Breast epithelium (tissue), 4 donors: ENCODE results near the gene ANKS1A. TPM values are rescaled to one million over a fixed set of nuclear protein-coding genes. Genes with fewer than 3 reads are reported as not detected.

Experiments
- DNase-seq, 2 donors: peaks; one replicate each; pipeline ENCODE4 v3.0.0-alpha.2; 2019; ENCODE audit warnings: low spot score in 2 of 2
- H3K27ac ChIP-seq, 2 donors: fragments of 200-600 bp; sonication (generic) in 1 of 2; one replicate each; pipeline ENCODE4 v1.5.1; 2016 to 2019; ENCODE audit warnings: mild to moderate bottlenecking in 1 of 2
- H3K27me3 ChIP-seq, 2 donors: fragments of 200-600 bp; sonication (generic) in 1 of 2; one replicate each; pipeline versions ENCODE4 v1.5.1 to v1.6.0; 2017 to 2019; ENCODE audit warnings: control low read depth in 1 of 2, mild to moderate bottlenecking in 1 of 2
- H3K36me3 ChIP-seq: fragments of 200-600 bp; one replicate; pipeline ENCODE4 v1.5.1; 2019
- H3K4me1 ChIP-seq, 2 donors: fragments of 200-600 bp; sonication (generic); one replicate each; pipeline ENCODE4 v1.5.1; 2016 to 2019; ENCODE audit warnings: control low read depth in 1 of 2
- H3K4me3 ChIP-seq, 3 donors: fragments of 200-600 bp; sonication (generic); 1 replicate in 2 of 3; 2 replicates in 1 of 3; pipeline ENCODE4 v1.5.1; 2016 to 2019; ENCODE audit warnings: mild to moderate bottlenecking in 3 of 3, moderate library complexity in 2 of 3
- H3K9me3 ChIP-seq, 2 donors: fragments of 200-600 bp; sonication (generic) in 1 of 2; one replicate each; pipeline ENCODE4 v1.5.1; 2016 to 2019; ENCODE audit warnings: control low read depth in 1 of 2
- CTCF ChIP-seq, 3 donors: fragments of 450-650 bp; IDR thresholded peaks; one replicate each; pipeline ENCODE4 v1.5.1; 2016 to 2017; ENCODE audit warnings: antibody characterized with exemption in 3 of 3, mild to moderate bottlenecking in 3 of 3, moderate library complexity in 3 of 3
- POLR2A ChIP-seq: fragments of 450-650 bp; IDR thresholded peaks from one replicate; pipeline ENCODE4 v1.6.1; 2016; ENCODE audit warnings: antibody characterized with exemption, mild to moderate bottlenecking, moderate library complexity
- POLR2AphosphoS5 ChIP-seq, 3 donors: sonication (generic); formaldehyde crosslinking; IDR thresholded peaks; one replicate each; pipeline ENCODE4 v1.6.1; 2017; ENCODE audit warnings: antibody characterized with exemption in 3 of 3
- intact Hi-C: fragments of 100-400 bp; cut with DNase I; formaldehyde crosslinking; loops from one replicate; pipeline ENCODE4 v1.15.1; 2023; ENCODE audit warnings: low total_unique reads
- total RNA-seq, 3 donors: library from RNA; depleted of rRNA; stranded (reverse); fragments of >200 nt; gene quantifications; one replicate each; pipeline ENCODE4 v1.1.0, GENCODE V29; 2016

The ANKS1A gene
- total RNA-seq, 3 donors from 2014 or later: 18.2 to 26.5 (median 23.4) TPM

GRCh38 chr6:34919651-34920050 is 30.6 kb downstream of the ANKS1A start:
- Histone ChIP-seq H3K9me3 (no peaks in the 10 kb centered on the region), H3K36me3 (no peaks in the 10 kb centered on the region), H3K27ac (no peak overlapping the region), H3K4me3 (no peak overlapping the region), H3K27me3 (no peaks in the 10 kb centered on the region), H3K4me1 (no peaks in the 10 kb centered on the region)
- TF ChIP-seq POLR2A (no peak), POLR2AphosphoS5 (IDR thresholded peaks at IDR 0.05) (no peak), CTCF (IDR thresholded peaks at IDR 0.05) (no peak)
- no peak for DNase-seq
- intact Hi-C loops: no loop called here

- H3K4me3 ChIP-seq: no peak overlapping the region
- intact Hi-C loops: no loop called here
- H3K9me3 ChIP-seq: no peaks in the 10 kb centered on the region
- no peak for DNase-seq
- no peaks in the 10 kb centered on the region for H3K4me1 ChIP-seq
- H3K27ac ChIP-seq: no peak overlapping the region
- TF ChIP-seq CTCF (IDR thresholded peaks at IDR 0.05) (no peak), POLR2A (no peak), POLR2AphosphoS5 (IDR thresholded peaks at IDR 0.05) (no peak)
- no peaks in the 10 kb centered on the region for H3K36me3 ChIP-seq
- no peaks in the 10 kb centered on the region for H3K27me3 ChIP-seq
Observed at GRCh38 chr6:34920097-34920496, 31.0 kb downstream of the ANKS1A start.

GRCh38 chr6:34922177-34922663 is 33.2 kb downstream of the ANKS1A start:
- Histone ChIP-seq H3K36me3 (no peaks in the 10 kb centered on the region), H3K27ac (no peak overlapping the region), H3K4me3 (no peak overlapping the region), H3K4me1 (no peaks in the 10 kb centered on the region), H3K27me3 (no peaks in the 10 kb centered on the region), H3K9me3 (no peaks in the 10 kb centered on the region)
- intact Hi-C loops: no loop called here
- no peak for TF ChIP-seq POLR2A
- no peak for TF ChIP-seq POLR2AphosphoS5 (IDR thresholded peaks at IDR 0.05)
- TF ChIP-seq CTCF (IDR thresholded peaks at IDR 0.05): no peak
- DNase-seq: no peak

GRCh38 chr6:34924831-34925625 is 36.0 kb downstream of the ANKS1A start:
- no peaks in the 10 kb centered on the region for H3K9me3 ChIP-seq
- H3K27ac ChIP-seq: no peak overlapping the region
- intact Hi-C loops: no loop called here
- no peaks in the 10 kb centered on the region for H3K4me1 ChIP-seq
- TF ChIP-seq CTCF (IDR thresholded peaks at IDR 0.05) (no peak), POLR2A (no peak), POLR2AphosphoS5 (IDR thresholded peaks at IDR 0.05) (no peak)
- H3K27me3 ChIP-seq: no peaks in the 10 kb centered on the region
- H3K4me3 ChIP-seq: no peak overlapping the region
- H3K36me3 ChIP-seq: no peaks in the 10 kb centered on the region
- no peak for DNase-seq

- Histone ChIP-seq H3K27ac (no peak overlapping the region), H3K4me1 (no peaks in the 10 kb centered on the region), H3K36me3 (no peaks in the 10 kb centered on the region), H3K4me3 (no peak overlapping the region), H3K9me3 (no peaks in the 10 kb centered on the region), H3K27me3 (no peaks in the 10 kb centered on the region)
- intact Hi-C loops: no loop called here
- TF ChIP-seq POLR2AphosphoS5 (IDR thresholded peaks at IDR 0.05): no peak
- no peak for TF ChIP-seq POLR2A
- no peak for TF ChIP-seq CTCF (IDR thresholded peaks at IDR 0.05)
- no peak for DNase-seq
Observed at GRCh38 chr6:34926655-34927054, 37.6 kb downstream of the ANKS1A start.
